ENCODE data around the gene PDZK1. TPM values are rescaled to one million over a fixed set of nuclear protein-coding genes. Genes with fewer than 3 reads are reported as not detected.
A peak's percentile ranks its signal among the peaks of the same experiment; 100 is the strongest.
"Not testable (repeated sequence)": the region's sequence is repeated elsewhere in the genome, so short reads cannot be mapped to it uniquely, and the experiment has no call there.

Gene PDZK1
- total RNA-seq, result not detected in 2 replicates

DNA sequence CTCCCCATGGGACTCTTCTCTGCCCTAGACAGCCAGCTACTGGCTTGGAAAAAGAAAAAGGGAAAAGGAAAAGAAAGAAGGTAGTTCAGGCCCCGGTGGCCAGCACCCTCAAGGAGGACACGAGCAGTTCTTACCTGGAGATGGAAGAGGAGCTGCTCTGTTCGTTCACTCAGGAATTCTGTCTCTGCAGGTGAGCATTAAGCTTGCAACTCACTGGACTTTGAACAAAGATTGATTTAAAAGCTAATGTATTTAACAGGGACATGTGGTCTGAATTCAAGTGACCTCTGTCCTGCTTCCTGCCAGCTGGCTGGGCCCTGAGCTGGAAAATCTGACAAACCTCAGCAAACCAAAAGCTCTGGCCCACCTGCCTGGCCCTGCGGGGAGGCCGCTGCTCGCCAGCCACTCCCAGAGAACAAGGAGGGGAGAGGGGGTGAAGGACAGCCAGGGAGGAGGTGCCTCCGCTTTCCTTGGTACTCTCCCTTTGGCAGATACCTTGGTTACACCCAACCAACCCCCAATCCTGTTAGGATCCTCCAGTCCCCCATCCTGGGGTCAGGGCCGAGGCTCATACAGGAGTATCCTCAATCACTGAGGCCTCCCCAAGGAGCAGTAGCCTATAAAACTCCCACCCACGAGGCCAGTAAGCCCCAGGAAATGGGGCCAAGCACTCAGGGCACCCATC is at the start of gene PDZK1:
Gene PDZK1, minus strand, starts transcription at position 186 of the 685 bp plus-strand sequence. CDS start 19,347 bp downstream, outside the sequence.
- DNase-seq (ENCODE audit: low read depth in 2 of 2), result peak in 1 of 2 donors; percentile 40

DNA sequence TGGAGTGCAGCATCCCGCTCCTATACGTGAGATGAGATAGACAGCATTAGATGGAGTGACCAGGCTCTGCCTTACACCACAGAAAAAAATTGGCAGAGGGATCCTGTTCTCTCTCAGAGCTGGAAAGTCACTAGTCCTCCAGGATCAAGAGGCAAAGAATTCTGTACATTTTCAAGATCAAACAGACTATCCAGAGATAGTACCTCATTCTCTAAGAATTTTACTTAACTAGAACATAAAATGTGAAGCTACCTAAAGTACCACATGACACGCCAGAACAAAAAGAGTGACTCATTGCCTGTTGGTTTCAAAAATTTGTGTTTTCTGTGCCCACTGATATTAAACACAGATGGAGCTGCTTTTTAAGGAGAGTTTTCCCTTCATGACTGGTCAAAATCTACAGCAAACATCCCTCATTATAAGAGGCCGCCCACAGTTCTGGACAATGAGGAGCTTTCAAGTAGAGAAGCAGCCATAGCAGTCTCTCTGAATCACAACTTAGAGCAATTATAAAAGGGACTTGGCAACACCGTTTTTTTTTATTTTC is 44.4 kb upstream of the PDZK1 start:
- DNase-seq (ENCODE audit: low read depth in 2 of 2), result peak; percentile 46 to 76

DNA sequence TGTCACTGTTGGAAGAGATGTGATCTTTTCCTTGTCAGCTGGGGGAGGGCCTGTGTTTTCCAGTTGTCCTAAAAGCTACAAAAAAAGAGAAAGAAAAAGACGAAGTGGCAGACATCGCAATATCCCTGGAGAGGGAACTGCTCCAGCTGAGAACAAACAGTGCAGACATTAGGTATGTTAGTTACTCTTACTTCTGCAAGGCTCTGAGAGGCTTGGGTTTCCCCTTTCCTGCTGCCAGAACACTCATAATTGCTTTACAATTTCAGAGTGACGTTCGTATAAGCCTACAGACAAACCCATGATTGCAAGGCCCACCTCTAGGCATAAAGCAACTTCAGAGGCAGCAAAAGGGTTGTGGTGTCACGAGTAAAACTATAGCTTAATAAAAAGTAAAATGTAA is 43.3 kb upstream of the PDZK1 start:
- no peak for DNase-seq (ENCODE audit: low read depth in 2 of 2)

DNA sequence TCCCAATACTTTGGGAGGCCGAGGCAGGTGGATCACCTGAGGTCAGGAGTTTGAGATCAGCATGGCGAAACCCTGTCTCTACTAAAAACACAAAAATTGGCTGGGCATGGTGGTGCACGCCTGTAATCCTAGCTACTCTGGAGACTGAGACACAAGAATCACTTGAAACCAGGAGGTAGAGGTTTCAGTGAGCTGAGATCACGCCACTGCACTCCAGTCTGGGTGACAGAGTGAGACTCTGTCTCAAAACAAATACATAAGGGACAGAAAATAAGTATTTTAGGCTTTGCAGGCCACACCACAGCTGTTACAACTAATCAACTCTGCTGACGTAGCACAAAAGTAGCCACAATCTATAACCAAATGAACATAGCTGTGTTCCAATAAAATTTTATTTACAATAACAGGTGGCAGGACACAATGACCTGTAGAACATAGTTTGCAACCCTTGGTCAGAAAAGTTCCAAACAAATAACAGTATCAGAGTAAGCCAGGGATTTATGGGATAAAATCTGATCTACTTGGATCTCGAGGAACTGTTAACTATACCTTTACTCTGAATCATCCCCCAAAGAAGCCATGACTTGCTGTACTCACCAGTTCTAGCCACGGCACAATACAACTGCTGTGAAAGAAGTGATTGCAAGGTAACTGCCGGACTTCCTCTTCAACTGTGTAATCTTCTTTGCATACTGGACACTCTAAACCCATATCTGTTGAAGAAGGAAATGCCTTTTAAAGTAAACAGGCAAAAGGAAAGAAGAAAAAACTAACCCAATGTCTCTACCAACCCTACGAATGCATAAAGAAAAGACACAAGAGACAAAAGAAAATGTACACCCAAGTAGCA is 40.5 kb upstream of the PDZK1 start:
- no peak for DNase-seq (ENCODE audit: low read depth in 2 of 2)

DNA sequence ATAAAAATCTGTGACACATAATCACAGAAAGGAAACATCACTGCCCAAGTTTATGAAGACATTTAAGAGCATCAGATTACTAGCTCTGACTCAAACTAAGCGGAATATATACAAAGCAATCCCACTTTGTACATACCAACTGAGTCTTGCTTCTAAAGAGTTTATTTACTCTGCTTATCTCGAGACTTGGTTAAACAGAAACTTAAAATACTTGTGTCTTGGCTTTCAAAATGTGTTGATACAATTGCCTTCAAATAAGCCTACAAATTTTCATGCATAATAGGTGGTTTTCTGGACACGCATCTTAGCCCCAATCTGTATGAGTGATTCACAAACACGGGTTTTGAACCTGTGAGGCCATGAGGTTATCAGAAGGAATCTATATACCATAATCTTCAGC is 33.1 kb upstream of the PDZK1 start:
- peak in 1 of 2 donors; percentile 61 for DNase-seq (ENCODE audit: low read depth in 2 of 2)

DNA sequence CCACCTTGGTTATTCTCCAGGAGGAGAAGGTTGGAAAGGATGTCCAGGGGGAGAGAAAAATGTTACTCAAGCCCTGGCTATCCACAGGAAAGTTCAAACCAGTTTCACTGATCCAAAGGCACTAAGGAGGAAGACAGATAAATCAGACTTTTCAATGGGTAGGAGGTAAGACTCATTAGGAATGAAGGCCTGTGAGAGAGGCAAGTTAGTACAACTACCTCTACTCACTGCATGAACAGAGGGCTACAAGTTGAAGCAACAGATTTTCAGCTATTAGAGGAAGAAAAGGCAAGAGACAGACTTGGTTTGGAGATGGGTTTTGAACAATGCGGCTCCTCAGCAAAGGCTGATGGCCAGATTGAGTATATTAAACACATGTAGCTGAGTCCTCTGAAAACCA is 29.0 kb upstream of the PDZK1 start:
- DNase-seq (ENCODE audit: low read depth in 2 of 2), result no peak

DNA sequence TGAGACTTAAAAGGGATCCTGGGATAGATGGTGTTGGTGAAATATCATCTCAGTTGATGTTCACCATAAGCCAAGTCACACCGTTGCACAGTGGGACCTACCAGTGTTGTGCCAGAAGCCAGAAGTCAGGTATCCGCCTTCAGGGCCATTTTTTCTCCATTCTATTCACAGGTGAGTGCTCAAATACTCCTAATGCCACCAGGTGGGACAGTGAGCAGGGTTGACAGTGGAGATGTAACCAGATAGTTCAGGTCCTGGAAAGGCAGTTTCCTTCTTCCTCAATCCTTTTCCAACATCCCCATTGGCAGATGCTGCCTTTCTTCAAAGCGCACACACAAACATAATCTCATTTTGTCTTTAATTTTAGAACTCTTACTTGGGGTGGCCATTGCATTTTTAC is 23.7 kb upstream of the PDZK1 start:
- no peak for DNase-seq (ENCODE audit: low read depth in 2 of 2)

DNA sequence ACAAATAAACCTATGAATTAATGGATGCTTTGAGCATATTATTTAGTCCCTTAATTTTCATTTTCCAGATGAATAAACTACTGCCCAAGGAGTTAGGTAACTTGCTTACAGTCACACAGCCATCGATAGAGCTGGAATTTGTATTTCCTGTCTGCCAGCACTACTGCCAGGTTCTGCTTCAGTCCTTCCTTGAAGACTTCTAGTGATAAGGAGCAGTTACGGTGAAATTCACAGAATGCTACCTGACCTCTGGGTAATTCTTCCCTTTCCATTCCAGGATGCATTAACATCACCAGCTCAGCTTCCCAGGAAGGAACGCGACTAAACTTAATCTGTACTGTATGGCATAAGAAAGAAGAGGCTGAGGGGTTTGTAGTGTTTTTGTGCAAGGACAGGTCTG is 23.3 kb upstream of the PDZK1 start:
- no peak for DNase-seq (ENCODE audit: low read depth in 2 of 2)

DNA sequence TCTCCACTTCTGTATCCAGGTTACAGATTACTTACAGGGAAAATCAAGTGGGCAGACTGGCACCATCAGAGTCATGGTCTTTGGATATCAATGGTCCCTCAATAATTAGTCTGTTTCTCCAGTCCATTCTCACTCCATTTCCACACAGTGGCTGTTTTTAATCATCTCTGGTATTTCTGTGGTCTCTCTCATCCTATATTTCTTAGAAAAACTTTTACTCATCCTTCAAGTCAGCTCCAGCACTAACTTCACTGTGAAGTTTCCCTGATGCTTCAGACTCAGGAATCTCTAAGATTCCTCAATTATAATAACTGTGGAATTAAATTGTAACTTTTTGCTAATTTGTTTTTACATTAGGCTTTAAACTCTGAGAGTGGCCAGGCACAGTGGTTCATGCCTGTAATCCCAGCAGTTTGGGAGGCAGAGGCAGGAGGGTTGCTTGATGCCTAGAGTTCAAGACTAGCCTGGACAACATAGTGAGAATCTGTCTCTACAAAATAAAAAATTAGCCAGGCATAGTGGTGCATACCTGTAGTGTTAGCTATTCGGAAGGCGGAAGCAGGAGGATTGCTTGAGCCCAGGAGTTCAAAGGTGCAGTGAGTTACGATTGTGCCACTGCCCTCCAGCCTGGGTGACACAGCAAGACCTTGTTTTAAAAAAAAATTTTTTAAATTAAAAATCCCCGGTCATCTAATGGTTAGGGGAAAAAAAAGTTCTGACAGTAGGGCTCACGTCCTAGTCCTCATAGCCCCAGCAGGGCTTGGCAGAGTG is 22.7 kb upstream of the PDZK1 start:
- no peak for DNase-seq (ENCODE audit: low read depth in 2 of 2)

DNA sequence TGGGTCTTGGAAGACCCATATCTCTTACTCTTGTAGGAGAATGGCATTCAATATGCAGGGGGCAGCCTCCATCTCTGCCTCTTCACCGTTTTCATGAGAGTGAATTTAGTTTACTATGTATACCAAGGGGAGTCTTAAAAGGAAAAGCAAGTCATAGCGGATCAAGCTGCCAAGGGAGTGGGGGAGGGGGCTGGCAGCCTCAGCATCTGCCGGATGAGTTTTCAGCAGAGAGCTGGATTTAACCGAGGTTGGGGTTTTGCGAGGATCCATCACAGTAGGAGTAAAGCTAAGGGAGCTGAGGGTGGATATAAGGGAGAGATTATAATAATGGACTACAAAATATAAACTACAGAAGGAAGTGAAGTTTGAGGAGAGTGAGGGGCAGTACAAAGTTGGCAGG is 22.0 kb upstream of the PDZK1 start:
- no peak for DNase-seq (ENCODE audit: low read depth in 2 of 2)

DNA sequence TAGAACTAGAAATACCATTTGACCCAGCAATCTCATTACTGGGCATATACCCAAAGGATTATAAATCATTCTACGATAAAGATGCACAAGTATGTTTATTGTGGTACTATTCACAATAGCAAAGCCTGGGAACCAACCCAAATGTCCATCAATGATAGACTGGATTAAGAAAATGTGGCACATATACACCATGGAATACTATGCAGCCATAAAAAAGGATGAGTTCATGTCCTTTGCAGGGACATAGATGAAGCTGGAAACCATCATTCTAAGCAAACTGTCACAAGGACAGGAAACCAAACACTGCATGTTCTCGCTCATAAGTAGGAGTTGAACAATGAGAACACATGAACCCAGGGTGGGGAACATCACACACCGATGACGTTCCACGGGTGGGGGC is 19.0 kb upstream of the PDZK1 start:
- DNase-seq (ENCODE audit: low read depth in 2 of 2), result not testable (repeated sequence)

DNA sequence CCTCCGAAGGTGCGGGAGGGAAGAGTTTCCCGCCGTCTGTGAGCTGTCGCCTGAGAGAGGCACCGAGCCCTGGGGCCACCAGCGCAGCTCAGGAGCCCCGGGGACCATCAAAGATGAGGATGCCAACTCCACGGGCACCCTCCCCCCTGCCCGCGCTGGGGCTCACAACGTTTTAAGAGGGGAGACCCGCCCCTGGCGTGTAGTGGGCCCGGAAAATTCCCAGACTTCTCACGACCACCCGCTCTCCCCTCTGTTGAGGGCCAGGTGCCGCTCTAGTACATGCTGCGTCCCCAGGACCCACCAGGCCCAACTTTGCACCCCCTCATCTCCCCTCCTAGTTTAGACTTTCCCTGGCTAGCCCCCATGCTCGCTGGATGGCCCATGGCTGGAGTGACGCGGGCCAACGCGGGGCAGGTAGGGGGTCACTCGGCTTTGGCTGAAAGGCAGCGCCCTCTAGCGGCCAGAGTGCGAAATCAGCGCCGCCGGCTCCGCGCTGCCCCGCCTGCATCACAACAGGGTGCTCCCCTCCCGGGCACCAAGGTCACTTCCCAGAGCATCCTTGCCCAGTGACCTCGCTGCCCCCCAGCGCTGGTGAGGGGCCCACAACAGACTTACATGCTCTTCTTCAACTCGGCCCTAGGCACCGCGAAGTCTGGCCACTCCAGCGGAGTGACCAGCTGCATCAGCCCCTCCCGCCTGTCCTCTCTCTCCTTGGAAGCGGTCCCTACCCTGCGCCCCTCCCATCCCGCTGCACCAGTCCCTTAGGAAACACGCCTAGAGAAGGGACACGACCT is 13.9 kb upstream of the PDZK1 start:
- DNase-seq (ENCODE audit: low read depth in 2 of 2), result peak; percentile 48 to 65

DNA sequence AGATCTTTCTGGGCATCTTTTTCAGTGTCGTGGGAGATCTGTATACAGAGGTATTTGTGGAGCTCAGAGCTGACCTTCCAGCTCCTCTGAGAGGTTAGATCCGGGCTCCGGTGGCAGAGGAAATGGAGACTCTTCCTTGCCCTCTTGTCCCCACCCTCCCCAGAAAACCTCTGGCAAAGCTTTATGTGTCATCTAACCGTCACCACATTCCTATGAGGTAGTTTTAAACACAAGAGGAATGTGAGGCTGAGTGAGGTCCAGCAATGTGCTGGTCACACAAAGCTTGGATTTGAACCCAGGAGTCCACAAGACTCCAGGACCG is 13.3 kb upstream of the PDZK1 start:
- peak in 1 of 2 donors; percentile 35 for DNase-seq (ENCODE audit: low read depth in 2 of 2)

DNA sequence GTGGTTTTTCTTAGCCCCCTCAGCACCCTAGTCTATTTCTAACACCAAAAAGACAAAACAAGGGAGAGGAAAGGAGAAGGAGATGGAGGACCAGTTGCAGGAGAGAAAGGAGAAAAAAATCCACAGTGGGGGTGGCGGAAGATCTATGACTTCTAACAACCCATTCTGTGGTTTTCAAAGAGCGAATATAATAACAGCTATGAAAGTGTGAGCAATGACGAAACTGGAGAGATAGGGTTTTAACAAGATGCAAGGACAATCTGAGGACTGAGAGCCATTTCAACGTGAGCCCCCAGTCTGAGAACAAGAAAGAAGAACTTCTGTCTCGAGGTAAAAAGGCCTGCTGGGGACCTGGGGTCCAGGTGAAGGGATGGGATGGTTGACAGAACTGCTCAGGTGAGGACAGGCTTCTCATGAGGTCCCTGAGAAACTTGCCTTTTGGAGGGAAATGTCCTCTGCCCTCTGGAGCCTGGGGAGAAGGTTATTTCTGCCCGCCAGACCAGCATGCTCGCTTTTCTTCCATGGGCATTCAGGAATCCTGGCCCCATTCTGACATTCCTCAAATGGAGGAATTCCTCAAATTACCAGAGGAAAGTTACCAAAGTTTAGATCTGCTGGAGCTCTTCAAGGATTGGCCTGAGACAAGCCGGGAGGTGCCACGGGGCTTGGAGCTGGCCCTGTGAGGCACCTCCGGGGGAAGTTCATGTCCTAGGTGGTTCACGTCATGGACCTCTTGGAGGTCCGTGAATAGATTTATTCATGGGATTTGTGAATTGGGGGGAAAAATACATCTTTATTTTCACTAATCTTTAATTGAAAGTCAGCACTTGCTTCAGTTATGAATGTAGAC is 12.3 kb upstream of the PDZK1 start, which contains the start of gene CD160:
Gene CD160, plus strand, starts transcription at position 270 of the 850 bp plus-strand sequence. CDS start 8,829 bp downstream, outside the sequence.
- DNase-seq (ENCODE audit: low read depth in 2 of 2), result no peak

DNA sequence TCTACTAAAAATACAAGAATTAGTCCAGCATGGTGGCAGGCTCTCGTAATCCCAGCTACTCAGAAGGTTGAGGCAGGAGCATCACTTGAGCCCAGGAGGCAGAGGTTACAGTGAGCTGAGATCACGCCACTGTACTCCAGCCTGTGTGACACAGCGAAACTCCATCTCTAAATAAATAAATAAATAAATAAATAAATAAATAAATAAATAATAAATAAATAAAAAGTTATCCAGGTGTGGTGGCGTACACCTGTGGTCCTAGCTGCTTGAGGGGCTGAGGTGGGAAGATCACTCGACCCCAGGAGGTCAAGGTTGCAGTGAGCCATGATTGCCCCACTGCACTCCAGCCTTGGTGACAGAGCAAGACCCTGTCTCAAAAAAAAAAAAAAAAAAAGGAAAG is 11.3 kb upstream of the PDZK1 start:
- DNase-seq (ENCODE audit: low read depth in 2 of 2), result not testable (repeated sequence)

DNA sequence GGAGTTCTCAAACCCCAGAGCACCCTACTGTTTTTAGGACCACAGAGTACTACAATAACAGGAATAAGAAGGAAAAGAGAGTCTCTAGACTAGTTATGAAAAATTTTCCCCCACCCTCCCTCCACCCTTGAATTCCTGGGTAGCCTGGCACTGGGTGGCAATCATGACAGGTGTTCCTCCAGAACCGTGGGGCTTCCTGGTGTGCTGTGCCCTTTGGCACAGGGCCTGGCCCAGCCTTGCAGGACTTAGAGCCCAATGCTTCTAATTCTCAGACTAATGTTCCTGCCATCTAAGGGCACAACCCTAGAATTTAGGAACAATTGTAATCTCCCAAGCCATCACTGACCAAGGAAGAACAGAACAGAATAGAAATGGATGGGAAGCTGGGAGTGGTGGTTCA is 10.7 kb upstream of the PDZK1 start:
- DNase-seq (ENCODE audit: low read depth in 2 of 2), result no peak

DNA sequence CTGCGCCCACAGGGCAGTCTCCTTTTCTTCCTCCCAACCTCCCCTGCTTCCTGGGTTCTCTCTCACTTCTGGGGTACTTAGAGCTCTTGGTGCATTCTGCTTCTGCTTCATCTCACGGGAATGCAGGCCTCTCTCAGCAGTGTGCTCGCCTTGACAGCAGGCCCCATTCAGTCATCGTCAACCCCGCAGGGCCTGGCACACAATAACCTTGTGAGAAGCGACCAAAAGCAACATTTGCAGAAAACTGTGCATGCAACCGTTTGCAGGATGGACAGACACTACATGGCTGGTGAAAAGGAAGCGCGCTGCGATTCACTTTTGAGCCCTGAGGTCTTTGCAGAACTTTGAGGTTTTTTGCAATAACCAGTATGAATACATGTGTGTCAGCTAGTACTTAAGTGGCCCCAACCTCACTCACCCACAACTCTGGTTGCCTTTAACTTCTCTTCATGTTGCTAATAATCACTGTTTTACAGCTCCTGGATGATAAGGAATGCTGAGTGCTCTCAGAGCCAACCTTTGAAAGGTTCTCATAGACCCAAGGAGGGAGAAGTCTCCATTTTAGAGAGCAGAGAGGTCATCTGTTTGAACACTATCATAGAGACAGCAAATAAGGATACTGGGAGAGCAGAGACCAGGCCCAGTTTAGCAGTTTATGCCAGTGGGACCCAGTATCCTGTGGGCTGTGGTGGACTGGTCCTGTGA is 9.6 kb upstream of the PDZK1 start:
- DNase-seq (ENCODE audit: low read depth in 2 of 2), result no peak

DNA sequence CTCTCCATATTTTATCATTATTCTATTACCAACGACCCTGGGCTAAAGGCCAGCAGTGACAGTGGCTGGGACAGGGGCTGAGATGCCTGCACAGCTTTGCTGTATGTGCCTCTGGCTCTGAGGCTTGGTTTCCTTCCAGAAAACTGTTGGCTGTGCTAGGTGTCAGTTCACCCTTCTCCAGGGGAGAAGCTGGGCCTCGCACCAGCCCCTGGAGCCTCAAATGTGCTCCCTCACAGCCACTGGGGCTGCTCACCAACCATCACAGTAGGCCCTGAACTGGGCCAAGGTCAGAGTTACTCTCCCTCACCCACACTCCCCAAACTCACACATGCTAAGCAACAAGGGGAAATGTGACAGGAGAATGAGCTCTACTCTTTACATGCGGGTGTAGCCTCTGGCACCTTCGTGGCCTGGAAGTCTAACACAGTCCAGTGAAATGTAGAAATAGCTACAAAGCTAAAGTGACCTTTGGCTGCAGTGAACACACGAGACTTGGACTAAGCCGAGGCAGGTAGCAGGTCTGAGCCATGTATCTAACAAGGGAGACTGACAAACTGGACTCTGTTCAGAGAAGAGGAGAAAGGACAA is 7.5 kb upstream of the PDZK1 start:
- DNase-seq (ENCODE audit: low read depth in 2 of 2), result no peak

DNA sequence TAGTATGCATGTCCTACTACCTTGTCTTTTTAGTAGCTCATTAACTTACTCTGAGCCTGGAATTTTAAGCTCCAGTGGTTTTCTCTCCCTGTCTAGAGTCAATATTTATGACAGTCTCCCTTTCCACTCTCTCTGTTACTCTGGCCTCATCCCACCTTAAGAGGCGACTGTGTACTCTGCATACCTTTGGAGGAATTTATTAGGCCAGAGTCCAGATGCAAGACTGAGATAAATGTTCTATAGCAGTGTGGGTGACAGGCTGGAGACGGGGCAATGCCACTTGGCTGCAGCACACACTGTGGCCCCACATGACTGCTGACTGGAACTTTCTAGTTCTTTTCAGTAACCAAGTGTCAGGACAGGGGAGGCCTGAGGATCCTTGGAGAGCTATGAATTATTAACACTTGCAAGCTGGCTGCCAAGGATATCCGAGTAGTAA is 4.1 kb upstream of the PDZK1 start:
- DNase-seq (ENCODE audit: low read depth in 2 of 2), result no peak

Measured in lung microvascular endothelial cell (primary cell).